ENCODE measurements around the gene MICU1.

The MICU1 gene

GRCh38 chr10:72563327-72563932 is 62.4 kb downstream of the MICU1 start:
- Histone ChIP-seq H3K9ac (ENCODE audit: low read length) (no peak overlapping the region), H3K27ac (ENCODE audit: low read depth, low read length) (no peak overlapping the region), H2AFZ (ENCODE audit: low read depth, low read length, severe bottlenecking) (no peak overlapping the region), H3K27me3 (ENCODE audit: low read length) (no peaks in the 10 kb centered on the region), H3K9me2 (replicated peaks; ENCODE audit: insufficient read depth, low read length) (no peaks in the 10 kb centered on the region), H3K79me2 (ENCODE audit: insufficient read depth, low read length) (no peaks in the 10 kb centered on the region), H3F3A (ENCODE audit: insufficient read depth) (no peaks in the 10 kb centered on the region), H4K20me1 (ENCODE audit: low read depth, low read length) (no peaks in the 10 kb centered on the region), H3K9me3 (ENCODE audit: insufficient read depth, low read length) (no peaks in the 10 kb centered on the region), H3K4me2 (ENCODE audit: low read depth, low read length, poor library complexity, severe bottlenecking) (no peak overlapping the region), H3K36me3 (ENCODE audit: low read length) (0 out of 2 replicates have a peak, but pooled peaks cover 3% of the 10 kb centered on the region), H3K4me3 (ENCODE audit: insufficient read depth, low read length, poor library complexity, severe bottlenecking) (no peak overlapping the region)
- TF ChIP-seq EZH2phosphoT487 (conservative IDR thresholded peaks at IDR 0.05; ENCODE audit: low read length) (no peak), CTCF (IDR thresholded peaks at IDR 0.05; ENCODE audit: insufficient read depth, low read length, poor library complexity, severe bottlenecking) (no peak)

GRCh38 chr10:72561745-72562166 is 64.1 kb downstream of the MICU1 start:
- Histone ChIP-seq H3K4me2 (ENCODE audit: low read depth, low read length, poor library complexity, severe bottlenecking) (no peak overlapping the region), H3K27ac (ENCODE audit: low read depth, low read length) (no peak overlapping the region), H3K79me2 (ENCODE audit: insufficient read depth, low read length) (no peaks in the 10 kb centered on the region), H3K9ac (ENCODE audit: low read length) (no peak overlapping the region), H3K36me3 (ENCODE audit: low read length) (0 out of 2 replicates have a peak, but pooled peaks cover 3% of the 10 kb centered on the region), H3K9me2 (replicated peaks; ENCODE audit: insufficient read depth, low read length) (no peaks in the 10 kb centered on the region), H3K4me3 (ENCODE audit: insufficient read depth, low read length, poor library complexity, severe bottlenecking) (no peak overlapping the region), H4K20me1 (ENCODE audit: low read depth, low read length) (no peaks in the 10 kb centered on the region), H3K27me3 (ENCODE audit: low read length) (no peaks in the 10 kb centered on the region), H3F3A (ENCODE audit: insufficient read depth) (no peaks in the 10 kb centered on the region), H3K9me3 (ENCODE audit: insufficient read depth, low read length) (no peaks in the 10 kb centered on the region), H2AFZ (ENCODE audit: low read depth, low read length, severe bottlenecking) (no peak overlapping the region)
- TF ChIP-seq CTCF (IDR thresholded peaks at IDR 0.05; ENCODE audit: insufficient read depth, low read length, poor library complexity, severe bottlenecking) (no peak), EZH2phosphoT487 (conservative IDR thresholded peaks at IDR 0.05; ENCODE audit: low read length) (no peak)

GRCh38 chr10:72557362-72557761 is 68.5 kb downstream of the MICU1 start:
- Histone ChIP-seq H3K36me3 (ENCODE audit: low read length) (0 out of 2 replicates have a peak, but pooled peaks cover 1% of the 10 kb centered on the region), H3K4me2 (ENCODE audit: low read depth, low read length, poor library complexity, severe bottlenecking) (no peak overlapping the region)
- TF ChIP-seq EZH2phosphoT487 (conservative IDR thresholded peaks at IDR 0.05; ENCODE audit: low read length) (no peak), CTCF (IDR thresholded peaks at IDR 0.05; ENCODE audit: insufficient read depth, low read length, poor library complexity, severe bottlenecking) (no peak)

More at GRCh38 chr10:72557362-72557761, 68.5 kb downstream of the MICU1 start:
- Histone ChIP-seq H3F3A (ENCODE audit: insufficient read depth) (no peaks in the 10 kb centered on the region), H3K4me3 (ENCODE audit: insufficient read depth, low read length, poor library complexity, severe bottlenecking) (no peak overlapping the region), H2AFZ (ENCODE audit: low read depth, low read length, severe bottlenecking) (no peak overlapping the region), H3K9me3 (ENCODE audit: insufficient read depth, low read length) (no peaks in the 10 kb centered on the region), H3K79me2 (ENCODE audit: insufficient read depth, low read length) (no peaks in the 10 kb centered on the region), H4K20me1 (ENCODE audit: low read depth, low read length) (no peaks in the 10 kb centered on the region), H3K27me3 (ENCODE audit: low read length) (no peaks in the 10 kb centered on the region), H3K27ac (ENCODE audit: low read depth, low read length) (no peak overlapping the region), H3K9ac (ENCODE audit: low read length) (no peak overlapping the region), H3K9me2 (replicated peaks; ENCODE audit: insufficient read depth, low read length) (no peaks in the 10 kb centered on the region)

Data from SU-DHL-6 (cell line).